Naive thymus-derived CD4-positive, alpha-beta T cell (primary cell): ENCODE data around the gene RABL3. TPM values are rescaled to one million over a fixed set of nuclear protein-coding genes. Genes with fewer than 3 reads are reported as not detected.

ENCODE experiments used
- polyA plus RNA-seq, 2 donors: library from polyadenylated mRNA; unstranded; fragments of 300-500 nt; fragmentation: Illumina TruSeq; gene quantifications; one replicate each; pipeline ENCODE4 v1.2.3, GENCODE V29; 2021
- total RNA-seq, 6 experiments: library from RNA in 5 of 6; stranded (reverse) in 5 of 6; gene quantifications; 1 replicate in 5 of 6; 2 replicates in 1 of 6; pipeline ENCODE4 v1.2.3 and lab custom pipeline; 2021 to 2026

RABL3 gene
- total and polyA plus RNA-seq, 7 experiments from 2014 or later, result 15.4 to 40.6 (median 23.1) TPM

Other genes with a start within 250 kb of the RABL3 start
- 100 to 1,000 TPM in 1 of 5 experiments, 10 to 100 TPM in 4; 63.4 to 126 (median 76.2) TPM for gene NDUFB4, start 146.2 kb downstream of the RABL3 start, total RNA-seq
- 100 to 1,000 TPM; 155 to 277 TPM for gene NDUFB4, start 146.2 kb downstream of the RABL3 start, polyA plus RNA-seq
- gene HGD, start 60.3 kb downstream of the RABL3 start, total RNA-seq, result 1 to 10 TPM in 4 of 5 experiments, under 1 TPM in 1; 0.44 to 4.9 (median 2.6) TPM
- gene HGD, start 60.3 kb downstream of the RABL3 start, polyA plus RNA-seq, result not detected
- 10 to 100 TPM in 4 of 5 experiments, 1 to 10 TPM in 1; 8.4 to 27.3 (median 25.3) TPM for gene GTF2E1, start 228 bp upstream of the RABL3 start, total RNA-seq
- gene GTF2E1, start 228 bp upstream of the RABL3 start, polyA plus RNA-seq, result 10 to 100 TPM in 1 of 2 donors, 1 to 10 TPM in 1; 8.7 to 13.8 TPM
- gene STXBP5L, start 165.7 kb upstream of the RABL3 start, total RNA-seq, result not detected
- not detected for gene STXBP5L, start 165.7 kb upstream of the RABL3 start, polyA plus RNA-seq